ENCODE measurements around the gene ENAM.

Gene ENAM

GRCh38 chr4:70607334-70607853, 21.1 kb upstream of the ENAM start:
- no peak for TF ChIP-seq CTCF (IDR thresholded peaks at IDR 0.05; ENCODE audit: low read depth, low read length, poor library complexity, severe bottlenecking)
- no peak for TF ChIP-seq EZH2phosphoT487 (IDR thresholded peaks at IDR 0.05; ENCODE audit: borderline replicate concordance, low read length)
- H3K27ac ChIP-seq (ENCODE audit: low read depth, low read length), result no peak overlapping the region
- H3K4me1 ChIP-seq (ENCODE audit: control insufficient read depth, low read length), result no peaks in the 10 kb centered on the region
- H3F3A ChIP-seq (ENCODE audit: control insufficient read depth, insufficient read depth), result 0 out of 2 replicates have a peak, but pooled peaks cover 2% of the 10 kb centered on the region
- H3K9me3 ChIP-seq (ENCODE audit: control insufficient read depth, insufficient read depth, low read length), result no peaks in the 10 kb centered on the region
- H3K9me2 ChIP-seq (replicated peaks; ENCODE audit: control insufficient read depth, low read length), result no peaks in the 10 kb centered on the region
- no peaks in the 10 kb centered on the region for H4K20me1 ChIP-seq (ENCODE audit: control insufficient read depth, insufficient read depth, low read depth, low read length)
- no peaks in the 10 kb centered on the region for H3K36me3 ChIP-seq (ENCODE audit: control insufficient read depth, low read length)
- H3K79me2 ChIP-seq (ENCODE audit: control insufficient read depth, low read length), result no peaks in the 10 kb centered on the region
- H3K27me3 ChIP-seq (ENCODE audit: control insufficient read depth, low read length), result no peaks in the 10 kb centered on the region
- no peak overlapping the region for H3K4me2 ChIP-seq (ENCODE audit: low read length)
- H3K4me3 ChIP-seq (ENCODE audit: low read length), result no peak overlapping the region

DNA sequence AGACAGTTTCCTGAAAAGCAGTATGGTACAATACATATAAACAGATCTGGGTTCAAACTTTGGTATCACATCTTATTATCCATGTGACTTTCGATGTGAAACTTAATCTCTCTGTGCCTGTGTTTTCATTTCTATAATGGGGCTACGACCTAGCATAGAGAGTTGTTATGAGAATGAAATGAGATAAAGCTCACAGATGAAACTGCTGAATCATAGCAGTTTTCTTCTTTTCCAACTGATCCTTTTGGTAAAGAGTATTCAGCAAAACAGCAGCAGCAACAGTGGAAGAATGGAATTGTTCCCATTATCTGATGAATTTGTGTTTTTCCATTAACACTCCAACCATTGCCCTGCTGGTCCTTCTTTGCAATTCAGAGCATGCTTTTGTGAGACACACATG, 20.2 kb upstream of the ENAM start:
- Histone ChIP-seq H3F3A (ENCODE audit: control insufficient read depth, insufficient read depth) (0 out of 2 replicates have a peak, but pooled peaks cover 2% of the 10 kb centered on the region), H3K79me2 (ENCODE audit: control insufficient read depth, low read length) (no peaks in the 10 kb centered on the region)
- TF ChIP-seq CTCF (IDR thresholded peaks at IDR 0.05; ENCODE audit: low read depth, low read length, poor library complexity, severe bottlenecking), result no peak
- no peak for TF ChIP-seq EZH2phosphoT487 (IDR thresholded peaks at IDR 0.05; ENCODE audit: borderline replicate concordance, low read length)

GRCh38 chr4:70613306-70614183, 15.0 kb upstream of the ENAM start:
- Histone ChIP-seq H3K4me3 (ENCODE audit: low read length) (peak overlapping the region; percentile 56), H3K4me2 (ENCODE audit: low read length) (peak overlapping the region; percentile 72), H3K4me1 (ENCODE audit: control insufficient read depth, low read length) (peaks cover 43% of the 10 kb centered on the region), H3K27ac (ENCODE audit: low read depth, low read length) (peak overlapping the region; percentile 30), H4K20me1 (ENCODE audit: control insufficient read depth, insufficient read depth, low read depth, low read length) (no peaks in the 10 kb centered on the region), H3K9me3 (ENCODE audit: control insufficient read depth, insufficient read depth, low read length) (no peaks in the 10 kb centered on the region), H3F3A (ENCODE audit: control insufficient read depth, insufficient read depth) (no peaks in the 10 kb centered on the region), H3K36me3 (ENCODE audit: control insufficient read depth, low read length) (no peaks in the 10 kb centered on the region), H3K79me2 (ENCODE audit: control insufficient read depth, low read length) (no peaks in the 10 kb centered on the region), H3K27me3 (ENCODE audit: control insufficient read depth, low read length) (no peaks in the 10 kb centered on the region), H3K9me2 (replicated peaks; ENCODE audit: control insufficient read depth, low read length) (no peaks in the 10 kb centered on the region)
- TF ChIP-seq CTCF (IDR thresholded peaks at IDR 0.05; ENCODE audit: low read depth, low read length, poor library complexity, severe bottlenecking), result no peak
- no peak for TF ChIP-seq EZH2phosphoT487 (IDR thresholded peaks at IDR 0.05; ENCODE audit: borderline replicate concordance, low read length)

More for the DNA sequence above, 20.2 kb upstream of the ENAM start:
- H3K9me3 ChIP-seq (ENCODE audit: control insufficient read depth, insufficient read depth, low read length), result no peaks in the 10 kb centered on the region
- H3K27ac ChIP-seq (ENCODE audit: low read depth, low read length), result no peak overlapping the region
- no peaks in the 10 kb centered on the region for H3K27me3 ChIP-seq (ENCODE audit: control insufficient read depth, low read length)
- H3K4me1 ChIP-seq (ENCODE audit: control insufficient read depth, low read length), result peaks cover 8% of the 10 kb centered on the region
- no peaks in the 10 kb centered on the region for H4K20me1 ChIP-seq (ENCODE audit: control insufficient read depth, insufficient read depth, low read depth, low read length)
- no peak overlapping the region for H3K4me3 ChIP-seq (ENCODE audit: low read length)
- no peak overlapping the region for H3K4me2 ChIP-seq (ENCODE audit: low read length)
- no peaks in the 10 kb centered on the region for H3K9me2 ChIP-seq (replicated peaks; ENCODE audit: control insufficient read depth, low read length)
- H3K36me3 ChIP-seq (ENCODE audit: control insufficient read depth, low read length), result no peaks in the 10 kb centered on the region

Measured in DOHH2 (cell line).